Fibroblast of mammary gland (primary cell): Measurements from ENCODE around the gene LRRC4C.

ENCODE experiments used
- DNase-seq: peaks from one replicate; pipeline ENCODE4 v3.0.0-alpha.2; 2010; ENCODE audit warnings: low read depth
- H3K4me3 ChIP-seq: 2 replicates; pipeline ENCODE4 v1.5.1; 2011; ENCODE audit warnings: low read depth, mild to moderate bottlenecking, low read length, moderate library complexity; ENCODE audit not compliant: control insufficient read depth
- TF ChIP-seq, protein P1 (sequence below): conservative IDR thresholded peaks from 2 replicates; pipeline ENCODE4 v1.5.1; 2011; ENCODE audit warnings: low read depth, low read length, inconsistent platforms; ENCODE audit not compliant: control insufficient read depth, insufficient read depth

LRRC4C gene

DNA sequence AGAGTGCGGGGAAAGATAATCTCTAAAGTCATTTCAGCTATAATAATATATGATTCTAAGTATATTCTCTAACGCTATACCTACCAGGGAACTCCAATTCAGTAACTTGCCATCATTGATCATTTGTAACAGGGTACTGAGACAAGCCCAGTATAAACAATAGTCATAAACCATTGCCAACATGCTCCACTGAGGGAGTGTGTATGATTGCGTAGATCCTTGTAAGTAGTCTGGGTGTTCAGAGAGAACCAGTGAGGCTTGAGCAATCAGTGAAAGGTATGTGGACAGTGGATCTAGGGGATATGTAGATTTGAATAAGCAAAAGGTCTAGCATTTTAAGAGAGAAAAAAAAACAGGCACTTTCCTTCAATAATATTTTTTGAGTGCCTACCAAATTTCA is 1326.0 kb downstream of the LRRC4C start:
- DNase-seq, result no peak
- H3K4me3 ChIP-seq, result no peak overlapping the region
- TF ChIP-seq, protein P1, sequence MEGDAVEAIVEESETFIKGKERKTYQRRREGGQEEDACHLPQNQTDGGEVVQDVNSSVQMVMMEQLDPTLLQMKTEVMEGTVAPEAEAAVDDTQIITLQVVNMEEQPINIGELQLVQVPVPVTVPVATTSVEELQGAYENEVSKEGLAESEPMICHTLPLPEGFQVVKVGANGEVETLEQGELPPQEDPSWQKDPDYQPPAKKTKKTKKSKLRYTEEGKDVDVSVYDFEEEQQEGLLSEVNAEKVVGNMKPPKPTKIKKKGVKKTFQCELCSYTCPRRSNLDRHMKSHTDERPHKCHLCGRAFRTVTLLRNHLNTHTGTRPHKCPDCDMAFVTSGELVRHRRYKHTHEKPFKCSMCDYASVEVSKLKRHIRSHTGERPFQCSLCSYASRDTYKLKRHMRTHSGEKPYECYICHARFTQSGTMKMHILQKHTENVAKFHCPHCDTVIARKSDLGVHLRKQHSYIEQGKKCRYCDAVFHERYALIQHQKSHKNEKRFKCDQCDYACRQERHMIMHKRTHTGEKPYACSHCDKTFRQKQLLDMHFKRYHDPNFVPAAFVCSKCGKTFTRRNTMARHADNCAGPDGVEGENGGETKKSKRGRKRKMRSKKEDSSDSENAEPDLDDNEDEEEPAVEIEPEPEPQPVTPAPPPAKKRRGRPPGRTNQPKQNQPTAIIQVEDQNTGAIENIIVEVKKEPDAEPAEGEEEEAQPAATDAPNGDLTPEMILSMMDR, result no peak

DNA sequence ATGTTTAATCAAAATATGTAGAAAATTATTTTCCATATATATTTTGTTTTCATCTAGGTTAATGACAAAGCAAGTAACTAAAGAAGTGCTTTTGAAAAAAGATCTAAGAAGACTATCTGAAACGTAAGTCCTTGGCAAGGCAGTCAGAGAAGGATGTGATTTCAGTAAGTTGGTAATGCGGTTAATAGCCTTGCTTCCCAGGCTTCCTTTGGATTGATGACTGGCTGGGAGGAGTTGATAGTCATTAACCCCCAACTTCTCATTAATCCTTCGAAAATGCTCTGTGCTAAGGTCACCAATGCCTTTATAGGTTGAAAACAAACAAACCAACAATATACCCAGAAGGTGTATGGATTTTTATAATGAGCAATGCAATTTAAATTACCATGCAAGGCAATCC is 1326.5 kb downstream of the LRRC4C start:
- TF ChIP-seq, protein P1, result no peak
- H3K4me3 ChIP-seq, result no peak overlapping the region

DNA sequence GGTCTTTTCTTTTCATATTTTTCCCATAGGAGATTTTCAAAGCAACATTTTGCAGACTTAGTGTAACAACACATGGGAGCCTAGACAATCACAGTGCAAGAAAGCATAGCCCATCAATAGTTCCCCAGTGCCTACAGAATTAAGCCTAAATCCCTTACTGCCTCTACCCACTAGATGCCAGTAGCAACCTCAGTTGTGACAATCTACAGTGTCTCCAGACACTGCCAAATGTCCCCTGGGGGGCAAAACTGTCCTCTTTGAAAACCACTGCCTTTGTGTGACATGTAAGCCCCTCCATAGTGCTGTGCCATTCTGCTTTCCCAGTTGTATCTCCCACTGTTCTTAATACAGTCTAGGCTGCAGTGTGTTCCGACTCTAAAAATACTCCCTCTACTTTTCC is 1329.0 kb downstream of the LRRC4C start:
- H3K4me3 ChIP-seq, result no peak overlapping the region
- DNase-seq, result no peak
- TF ChIP-seq, protein P1, result no peak

More for the DNA sequence above, 1326.5 kb downstream of the LRRC4C start:
- no peak for DNase-seq

DNA sequence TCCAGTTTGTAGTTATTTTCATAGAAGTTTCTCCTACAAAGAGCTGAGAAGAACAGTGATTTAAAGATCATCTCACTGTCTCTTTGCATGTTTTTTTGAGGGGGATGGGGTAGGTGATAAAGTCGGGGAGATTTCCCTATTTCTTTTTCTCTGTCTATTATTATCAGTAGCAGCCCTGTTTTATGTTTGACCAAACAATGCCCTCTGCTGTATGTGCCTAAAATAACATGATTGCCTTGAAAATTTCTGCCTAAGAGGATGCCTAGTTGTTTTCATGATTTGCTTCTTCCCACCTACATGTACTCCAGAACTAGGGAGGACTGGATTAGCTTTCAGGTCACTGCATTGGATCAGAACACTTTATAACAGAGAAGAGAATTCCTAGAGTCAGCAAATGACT is 1330.2 kb downstream of the LRRC4C start:
- no peak overlapping the region for H3K4me3 ChIP-seq
- DNase-seq, result no peak
- TF ChIP-seq, protein P1, result peak; percentile 12

DNA sequence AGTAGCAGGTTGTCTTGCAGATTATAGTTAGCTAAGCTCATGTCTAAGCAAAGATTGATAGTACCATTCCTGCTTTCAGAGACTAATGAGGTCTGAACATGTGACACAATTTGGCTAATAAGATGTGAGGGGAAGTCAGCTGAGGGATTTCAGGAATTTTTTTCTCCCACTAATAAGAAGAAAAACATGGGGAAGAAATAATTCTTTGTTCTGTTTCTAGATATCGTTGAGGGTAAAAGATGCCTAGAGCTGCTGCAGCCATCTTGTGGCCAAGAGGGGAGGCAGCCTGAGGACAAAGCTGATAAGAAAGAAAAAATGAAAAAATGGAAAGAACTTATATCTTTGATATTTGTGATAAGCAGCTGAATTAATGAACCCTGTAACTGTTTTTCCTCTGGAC is 1334.4 kb downstream of the LRRC4C start:
- no peak overlapping the region for H3K4me3 ChIP-seq
- DNase-seq, result no peak
- TF ChIP-seq, protein P1, result no peak

DNA sequence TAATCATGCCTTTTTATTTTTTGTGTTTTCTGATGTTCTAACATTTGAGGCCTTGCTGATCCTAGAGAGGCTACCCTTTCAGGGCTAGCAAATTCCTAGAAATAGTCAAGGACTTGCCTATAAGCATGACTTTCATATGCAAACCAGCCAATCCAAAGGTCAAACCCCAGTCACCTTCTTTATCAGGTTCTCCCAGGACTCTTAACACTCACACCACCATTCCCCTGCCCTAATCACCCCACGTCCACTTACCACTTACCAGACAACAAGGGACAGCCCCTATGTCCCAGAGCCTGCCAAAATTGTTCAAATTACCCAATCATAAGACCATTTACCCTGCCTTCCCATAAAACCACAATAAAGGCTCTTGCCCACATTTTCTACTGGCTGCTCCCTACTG is 1339.8 kb downstream of the LRRC4C start:
- H3K4me3 ChIP-seq, result no peak overlapping the region
- TF ChIP-seq, protein P1, result no peak
- DNase-seq, result no peak

DNA sequence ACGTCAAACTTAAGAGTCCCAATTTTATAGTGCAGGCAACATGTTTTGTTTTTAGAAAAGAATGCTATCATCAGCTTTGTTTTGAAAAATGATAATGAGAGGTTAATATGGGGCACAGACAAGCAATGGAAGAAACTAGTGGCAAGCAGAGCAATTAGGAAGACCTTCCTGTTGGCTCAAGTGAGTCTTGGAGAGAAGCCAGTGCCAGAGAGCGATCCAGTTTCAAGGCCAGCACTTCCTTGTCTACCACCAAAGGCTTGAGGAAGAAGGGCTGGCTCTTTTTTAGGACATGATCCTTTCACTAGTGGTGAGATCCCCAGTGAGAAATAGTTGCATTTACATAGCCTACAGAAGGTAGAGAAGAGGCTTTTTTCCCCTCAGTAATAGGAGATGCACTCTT is 1340.7 kb downstream of the LRRC4C start:
- DNase-seq, result no peak
- no peak overlapping the region for H3K4me3 ChIP-seq
- TF ChIP-seq, protein P1, result no peak
